Measurements from ENCODE around the gene FOXC2. TPM values are rescaled to one million over a fixed set of nuclear protein-coding genes. Genes with fewer than 3 reads are reported as not detected.

Gene FOXC2
- total and polyA plus RNA-seq, 2 of the 13 experiments (the other 11 are each of a cell fraction or from before 2014, with no cell fraction given): not detected

Other genes with a start within 250 kb of the FOXC2 start
- not detected in 2 replicates for gene FOXF1, start 56.3 kb upstream of the FOXC2 start, total RNA-seq (2016; rRNA removed; fragmentation: Illumina TruSeq; extraction: Trizol)
- gene FOXF1, start 56.3 kb upstream of the FOXC2 start, polyA plus RNA-seq (2011; rRNA removed): not detected in 2 replicates
- 8.9 and 16.3 TPM in 2 replicates for gene MTHFSD, start 11.6 kb upstream of the FOXC2 start, total RNA-seq (2016; rRNA removed; fragmentation: Illumina TruSeq; extraction: Trizol)
- 14.2 and 15.8 TPM in 2 replicates for gene MTHFSD, start 11.6 kb upstream of the FOXC2 start, polyA plus RNA-seq (2011; rRNA removed)
- not detected in 2 replicates for gene FOXL1, start 11.7 kb downstream of the FOXC2 start, total RNA-seq (2016; rRNA removed; fragmentation: Illumina TruSeq; extraction: Trizol)
- not detected in 2 replicates for gene FOXL1, start 11.7 kb downstream of the FOXC2 start, polyA plus RNA-seq (2011; rRNA removed)